Fibroblast of skin of abdomen (primary cell): Measurements from ENCODE around the gene TENT4B.
A peak's percentile ranks its signal among the peaks of the same experiment; 100 is the strongest.
"Not testable (repeated sequence)": the region's sequence is repeated elsewhere in the genome, so short reads cannot be mapped to it uniquely, and the experiment has no call there.

Experiments used
- DNase-seq: peaks from one replicate; pipeline ENCODE4 v3.0.0-alpha.2; 2013

Gene TENT4B

GRCh38 chr16:50155925-50156324 is 2.8 kb downstream of the TENT4B start:
- no peak for DNase-seq

- no peak for DNase-seq
Observed at GRCh38 chr16:50156590-50156989, 3.5 kb downstream of the TENT4B start.

GRCh38 chr16:50160495-50161164 is 7.5 kb downstream of the TENT4B start:
- DNase-seq, result peak; percentile 39

GRCh38 chr16:50161950-50162349 is 8.8 kb downstream of the TENT4B start:
- DNase-seq, result no peak

GRCh38 chr16:50165473-50165872 is 12.4 kb downstream of the TENT4B start:
- DNase-seq, result no peak

- DNase-seq, result no peak
Observed at GRCh38 chr16:50166511-50167500, 13.7 kb downstream of the TENT4B start.

GRCh38 chr16:50167556-50167955 is 14.4 kb downstream of the TENT4B start:
- DNase-seq, result no peak

GRCh38 chr16:50169555-50170096 is 16.5 kb downstream of the TENT4B start:
- DNase-seq, result no peak

GRCh38 chr16:50171773-50172172 is 18.7 kb downstream of the TENT4B start:
- DNase-seq, result not testable (repeated sequence)

- no peak for DNase-seq
Observed at GRCh38 chr16:50172195-50172922, 19.3 kb downstream of the TENT4B start.

GRCh38 chr16:50173316-50173715 is 20.2 kb downstream of the TENT4B start:
- peak; percentile 49 for DNase-seq

- peak; percentile 47 for DNase-seq
Observed at GRCh38 chr16:50178491-50178941, 25.4 kb downstream of the TENT4B start.

- DNase-seq, result no peak
Observed at GRCh38 chr16:50182441-50182840, 29.3 kb downstream of the TENT4B start.

GRCh38 chr16:50183316-50183715 is 30.2 kb downstream of the TENT4B start:
- peak; percentile 61 for DNase-seq

- peak; percentile 86 for DNase-seq
Observed at GRCh38 chr16:50185005-50185505, 31.9 kb downstream of the TENT4B start.

GRCh38 chr16:50188619-50189136 is 35.6 kb downstream of the TENT4B start:
- DNase-seq, result no peak

- no peak for DNase-seq
Observed at GRCh38 chr16:50190292-50190691, 37.2 kb downstream of the TENT4B start.

GRCh38 chr16:50192386-50193050 is 39.4 kb downstream of the TENT4B start:
- no peak for DNase-seq

- DNase-seq, result no peak
Observed at GRCh38 chr16:50193594-50193993, 40.5 kb downstream of the TENT4B start.

- DNase-seq, result peak; percentile 83
Observed at GRCh38 chr16:50195276-50195675, 42.2 kb downstream of the TENT4B start.

GRCh38 chr16:50195756-50196155 is 42.6 kb downstream of the TENT4B start:
- DNase-seq, result no peak

GRCh38 chr16:50197582-50197981 is 44.5 kb downstream of the TENT4B start:
- no peak for DNase-seq
